ENCODE measurements around the gene TOPAZ1.

DNA sequence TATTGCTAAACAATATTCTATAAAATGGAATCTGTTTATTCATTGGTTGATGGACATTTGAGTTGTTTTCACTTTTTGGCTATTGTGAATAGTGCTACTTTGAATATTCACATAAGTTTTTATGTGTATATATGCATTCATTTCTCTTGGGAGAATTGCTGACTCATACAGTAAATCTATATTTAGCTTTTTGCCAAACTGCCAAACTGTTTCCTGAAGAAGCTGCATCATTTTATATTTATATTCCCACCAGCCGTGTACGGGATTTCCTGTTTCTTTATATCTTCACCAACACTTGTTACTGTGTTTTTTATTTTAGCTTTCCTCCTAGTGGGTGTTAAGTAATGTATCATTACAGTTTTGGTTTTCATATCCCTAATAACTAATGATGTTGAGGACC lies 84.3 kb downstream of the TOPAZ1 start:
- TF ChIP-seq POLR2AphosphoS5 (IDR thresholded peaks at IDR 0.05; ENCODE audit: low read depth, low read length) (no peak), POLR2A (IDR thresholded peaks at IDR 0.05; ENCODE audit: low read depth, low read length) (no peak)
